ENCODE data around the gene WFDC1.
A peak's percentile ranks its signal among the peaks of the same experiment; 100 is the strongest.

Gene WFDC1

DNA sequence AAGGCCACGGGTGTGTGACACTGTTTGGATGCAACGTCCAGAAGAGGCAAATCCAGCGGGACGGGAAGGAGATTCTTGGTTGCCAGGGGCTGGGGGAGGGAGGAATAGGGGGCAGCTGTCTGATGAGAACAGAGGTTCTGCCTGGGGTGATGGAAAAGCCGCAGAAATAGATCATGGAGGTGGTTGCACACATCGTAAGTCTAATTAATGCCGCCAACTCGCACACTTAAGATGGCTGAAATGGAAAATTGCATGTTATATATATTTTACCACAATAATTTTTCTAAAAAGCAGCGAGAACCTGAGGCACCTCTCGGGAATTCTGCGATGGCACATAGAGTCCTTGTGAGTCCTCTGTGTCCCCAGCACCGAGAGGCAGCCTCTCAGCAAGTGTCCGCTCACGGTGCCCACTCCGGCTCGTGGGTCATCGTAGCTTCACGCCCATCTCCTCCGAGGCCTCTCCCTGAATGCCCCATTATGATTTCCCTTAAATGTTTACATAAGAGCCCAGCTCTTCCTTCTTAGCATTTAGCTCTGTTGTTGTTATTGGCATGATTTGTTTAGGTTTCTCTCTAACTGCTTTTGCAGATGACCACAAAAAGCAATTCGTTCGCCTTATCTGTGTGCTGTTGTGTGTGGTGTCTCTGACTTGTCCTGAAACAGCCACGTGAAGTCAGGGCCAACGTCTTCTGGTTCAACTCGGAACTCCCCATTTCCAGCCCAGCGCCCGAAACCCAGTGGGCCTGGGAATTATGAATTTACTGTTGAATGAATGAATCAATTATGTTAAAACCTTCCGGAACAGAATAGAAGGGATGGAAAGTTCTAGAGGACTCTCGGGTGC, 7.7 kb downstream of the WFDC1 start:
- TF ChIP-seq, protein P1, sequence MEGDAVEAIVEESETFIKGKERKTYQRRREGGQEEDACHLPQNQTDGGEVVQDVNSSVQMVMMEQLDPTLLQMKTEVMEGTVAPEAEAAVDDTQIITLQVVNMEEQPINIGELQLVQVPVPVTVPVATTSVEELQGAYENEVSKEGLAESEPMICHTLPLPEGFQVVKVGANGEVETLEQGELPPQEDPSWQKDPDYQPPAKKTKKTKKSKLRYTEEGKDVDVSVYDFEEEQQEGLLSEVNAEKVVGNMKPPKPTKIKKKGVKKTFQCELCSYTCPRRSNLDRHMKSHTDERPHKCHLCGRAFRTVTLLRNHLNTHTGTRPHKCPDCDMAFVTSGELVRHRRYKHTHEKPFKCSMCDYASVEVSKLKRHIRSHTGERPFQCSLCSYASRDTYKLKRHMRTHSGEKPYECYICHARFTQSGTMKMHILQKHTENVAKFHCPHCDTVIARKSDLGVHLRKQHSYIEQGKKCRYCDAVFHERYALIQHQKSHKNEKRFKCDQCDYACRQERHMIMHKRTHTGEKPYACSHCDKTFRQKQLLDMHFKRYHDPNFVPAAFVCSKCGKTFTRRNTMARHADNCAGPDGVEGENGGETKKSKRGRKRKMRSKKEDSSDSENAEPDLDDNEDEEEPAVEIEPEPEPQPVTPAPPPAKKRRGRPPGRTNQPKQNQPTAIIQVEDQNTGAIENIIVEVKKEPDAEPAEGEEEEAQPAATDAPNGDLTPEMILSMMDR (IDR thresholded peaks at IDR 0.05; ENCODE audit: extremely low read depth, missing control alignments), result no peak
- no peak for DNase-seq (ENCODE audit: low spot score)

GRCh38 chr16:84303023-84303422, 8.3 kb downstream of the WFDC1 start:
- TF ChIP-seq, protein P1 (IDR thresholded peaks at IDR 0.05; ENCODE audit: extremely low read depth, missing control alignments), result no peak
- DNase-seq (ENCODE audit: low spot score), result no peak

DNA sequence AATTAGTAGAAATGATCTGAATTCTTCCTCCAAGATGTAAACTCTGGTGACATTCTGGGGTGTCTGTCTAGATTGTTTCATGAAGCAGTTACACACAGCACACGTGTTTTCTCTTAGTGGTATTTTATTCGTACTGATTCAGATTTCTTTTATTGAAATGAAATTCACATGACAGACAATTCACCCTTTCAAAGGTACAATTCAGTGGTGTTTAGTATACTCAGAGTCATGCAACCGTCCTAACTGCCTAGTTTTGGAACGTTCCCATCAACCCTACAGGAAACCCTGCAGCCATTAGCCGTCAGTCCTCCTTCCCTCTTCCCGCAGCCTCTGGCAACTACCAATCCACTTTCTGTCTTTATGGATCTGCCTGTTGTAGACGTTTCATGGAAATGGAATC, 8.8 kb downstream of the WFDC1 start:
- TF ChIP-seq, protein P1 (IDR thresholded peaks at IDR 0.05; ENCODE audit: extremely low read depth, missing control alignments), result no peak
- no peak for DNase-seq (ENCODE audit: low spot score)

GRCh38 chr16:84306564-84306963, 11.9 kb downstream of the WFDC1 start:
- DNase-seq (ENCODE audit: low spot score), result no peak
- TF ChIP-seq, protein P1 (IDR thresholded peaks at IDR 0.05; ENCODE audit: extremely low read depth, missing control alignments), result no peak

DNA sequence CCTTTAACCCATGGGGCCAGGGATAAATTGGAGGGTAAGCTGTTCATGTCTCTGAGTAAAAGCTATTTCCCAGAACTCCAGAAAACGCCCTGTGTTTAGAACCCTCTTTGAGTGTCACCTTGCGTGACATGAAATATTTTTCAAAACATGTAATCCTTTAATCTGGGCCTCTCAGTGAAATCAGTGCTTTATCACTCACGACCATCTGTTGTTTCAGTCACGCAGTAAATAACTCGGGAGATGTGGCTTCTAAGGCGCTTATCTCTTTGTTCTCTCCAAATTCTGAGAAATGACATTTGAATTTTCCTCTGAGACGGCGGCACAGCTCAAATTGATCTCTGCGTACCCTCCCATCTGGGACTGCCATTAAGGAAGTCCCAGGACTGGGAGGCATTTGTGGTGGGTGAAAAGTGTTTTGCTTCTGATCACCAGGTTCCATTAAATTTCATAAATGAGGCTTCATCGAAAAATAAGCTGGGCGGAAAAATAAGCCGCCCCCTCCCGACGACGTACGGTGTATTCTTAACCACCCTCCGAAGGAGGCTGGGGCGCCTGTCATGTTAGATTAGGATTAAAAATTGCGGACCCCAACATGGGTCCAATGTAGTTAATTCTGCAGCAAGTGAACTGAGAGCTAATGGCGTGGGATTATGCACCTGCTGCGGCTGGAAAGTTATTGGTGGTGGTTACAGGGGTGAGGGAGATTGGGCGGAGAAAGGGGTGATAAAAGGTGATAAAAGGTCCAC, 12.7 kb downstream of the WFDC1 start:
- TF ChIP-seq, protein P1 (IDR thresholded peaks at IDR 0.05; ENCODE audit: extremely low read depth, missing control alignments), result no peak
- DNase-seq (ENCODE audit: low spot score), result no peak

GRCh38 chr16:84308120-84308519, 13.4 kb downstream of the WFDC1 start:
- TF ChIP-seq, protein P1 (IDR thresholded peaks at IDR 0.05; ENCODE audit: extremely low read depth, missing control alignments), result peak; percentile 10
- DNase-seq (ENCODE audit: low spot score), result no peak

GRCh38 chr16:84310642-84311041, 16.0 kb downstream of the WFDC1 start:
- TF ChIP-seq, protein P1 (IDR thresholded peaks at IDR 0.05; ENCODE audit: extremely low read depth, missing control alignments), result no peak
- DNase-seq (ENCODE audit: low spot score), result no peak

All from GM20000 (cell line).